GM21825 (cell line): ENCODE data around the gene CXCL13.
"Not testable (repeated sequence)": the region's sequence is repeated elsewhere in the genome, so short reads cannot be mapped to it uniquely, and the experiment has no call there.

Source experiments
- ATAC-seq: cut with Tn5 transposase; IDR thresholded peaks from one replicate; pipeline ENCODE4 v1.9.1; 2021; ENCODE audit warnings: mild to moderate bottlenecking, moderate library complexity; ENCODE audit not compliant: unreplicated experiment

The CXCL13 gene

GRCh38 chr4:77652237-77652897, 46.7 kb downstream of the CXCL13 start:
- ATAC-seq: no peak

DNA sequence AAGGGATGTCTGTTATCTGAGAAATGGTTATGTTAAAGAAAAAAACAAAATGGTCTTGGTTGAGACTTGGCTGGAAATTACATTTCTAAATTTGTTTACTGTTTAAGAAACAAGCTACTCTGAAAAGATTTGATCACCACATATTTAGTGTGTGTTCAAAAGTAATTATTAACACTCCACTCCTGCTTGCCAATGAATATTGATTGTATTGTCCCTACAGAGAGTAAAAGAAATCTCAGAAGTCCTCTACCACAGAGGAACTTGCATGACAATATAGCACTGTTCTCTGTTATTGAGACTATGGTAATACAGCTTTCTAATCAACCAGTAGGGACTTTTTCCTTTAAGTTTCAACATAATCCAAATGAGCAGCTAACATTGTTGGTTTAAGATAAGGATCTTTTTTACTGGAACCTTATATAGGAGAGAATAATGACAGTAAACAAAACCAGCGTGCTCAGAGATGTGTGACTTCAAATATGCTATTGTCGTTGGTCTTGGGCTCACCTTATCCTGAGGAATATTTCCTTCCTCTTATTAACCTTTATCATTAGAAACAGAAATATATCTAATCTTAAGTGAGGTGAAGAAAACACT, 47.6 kb downstream of the CXCL13 start:
- no peak for ATAC-seq

- ATAC-seq: not testable (repeated sequence)
These were observed 54.7 kb downstream of the CXCL13 start for GRCh38 chr4:77660318-77660717.
